HUES64 (cell line): ENCODE results near the gene HINFP.

Source experiments
- H3K27ac ChIP-seq: 2 replicates; pipeline ENCODE4 v1.7.0; 2013; ENCODE audit warnings: low read depth, low read length, inconsistent platforms
- H3K27me3 ChIP-seq: 2 replicates; pipeline ENCODE4 v1.6.1; 2013; ENCODE audit warnings: mild to moderate bottlenecking, low read length; ENCODE audit not compliant: insufficient read depth
- H3K36me3 ChIP-seq: 2 replicates; pipeline ENCODE4 v1.6.1; 2013; ENCODE audit warnings: mild to moderate bottlenecking, low read length; ENCODE audit not compliant: insufficient read depth
- H3K4me1 ChIP-seq: 2 replicates; pipeline ENCODE4 v1.6.1; 2013; ENCODE audit warnings: mild to moderate bottlenecking, low read length, moderate library complexity; ENCODE audit not compliant: insufficient read depth
- H3K4me3 ChIP-seq: 2 replicates; pipeline ENCODE4 v1.5.1; 2013; ENCODE audit warnings: mild to moderate bottlenecking, low read length, moderate library complexity
- H3K9ac ChIP-seq: 2 replicates; pipeline ENCODE4 v1.6.1; 2013; ENCODE audit warnings: mild to moderate bottlenecking, low read depth, low read length
- H3K9me3 ChIP-seq: 2 replicates; pipeline ENCODE4 v1.6.1; 2013; ENCODE audit warnings: low read depth, low read length; ENCODE audit not compliant: insufficient read depth
- WGBS: fragments of 150-250, 120-280 bp; methylation state at CpG from one replicate; pipeline ENCODE4 v1.1.7; 2013; ENCODE audit warnings: missing lambda C conversion rate; 5-methylcytosine and 5-hydroxymethylcytosine counted together

The HINFP gene

GRCh38 chr11:119110439-119110838 is 10.9 kb upstream of the HINFP start:
- 90% methylated on average over 10 of the region's 10 CpGs for WGBS

DNA sequence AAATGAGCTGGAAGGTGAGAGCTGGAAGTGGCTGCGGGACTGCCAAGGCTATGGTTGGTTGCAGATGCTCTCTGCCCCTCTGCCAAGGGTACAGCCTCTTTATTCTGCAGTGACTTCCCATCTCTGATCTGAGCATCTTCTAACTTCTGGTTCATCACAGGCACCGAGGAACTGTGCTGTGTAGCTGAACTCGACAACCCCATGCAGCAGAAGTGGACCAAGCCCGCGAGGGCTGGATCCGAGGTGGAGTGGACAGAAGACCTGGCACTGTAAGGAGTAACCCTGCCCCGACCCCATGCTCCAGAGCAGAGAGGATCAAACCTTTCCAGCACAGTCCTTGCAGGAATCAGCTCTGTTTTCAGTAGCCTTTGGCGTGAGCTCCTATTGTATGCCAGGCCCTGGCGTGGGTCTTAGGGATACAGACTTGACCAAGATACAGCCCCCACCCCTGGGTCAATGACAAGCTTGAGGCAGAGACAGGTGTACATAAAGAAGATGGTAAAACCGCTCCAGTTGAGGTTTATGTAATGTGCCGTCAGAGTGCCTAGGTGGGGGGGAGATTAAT is 9.9 kb upstream of the HINFP start:
- Histone ChIP-seq H3K9me3 (no peaks in the 10 kb centered on the region), H3K27me3 (peaks cover 18% of the 10 kb centered on the region), H3K9ac (no peak overlapping the region), H3K4me1 (peaks cover 14% of the 10 kb centered on the region), H3K27ac (no peak overlapping the region), H3K4me3 (no peak overlapping the region), H3K36me3 (no peaks in the 10 kb centered on the region; the same call in 1 of the 2 replicates)
- WGBS: 93% methylated on average over 11 of the region's 11 CpGs

More at GRCh38 chr11:119110439-119110838, 10.9 kb upstream of the HINFP start:
- Histone ChIP-seq H3K27ac (no peak overlapping the region), H3K4me1 (peaks cover 19% of the 10 kb centered on the region), H3K9ac (no peak overlapping the region), H3K27me3 (peaks cover 18% of the 10 kb centered on the region), H3K9me3 (no peaks in the 10 kb centered on the region), H3K36me3 (no peaks in the 10 kb centered on the region; the same call in 1 of the 2 replicates), H3K4me3 (no peak overlapping the region)

GRCh38 chr11:119112314-119113020 is 8.9 kb upstream of the HINFP start:
- peaks cover 9% of the 10 kb centered on the region; the same call in 1 of the 2 replicates for H3K4me1 ChIP-seq
- WGBS: 90% methylated on average over 12 of the region's 12 CpGs
- H3K36me3 ChIP-seq: no peaks in the 10 kb centered on the region; the same call in 1 of the 2 replicates

DNA sequence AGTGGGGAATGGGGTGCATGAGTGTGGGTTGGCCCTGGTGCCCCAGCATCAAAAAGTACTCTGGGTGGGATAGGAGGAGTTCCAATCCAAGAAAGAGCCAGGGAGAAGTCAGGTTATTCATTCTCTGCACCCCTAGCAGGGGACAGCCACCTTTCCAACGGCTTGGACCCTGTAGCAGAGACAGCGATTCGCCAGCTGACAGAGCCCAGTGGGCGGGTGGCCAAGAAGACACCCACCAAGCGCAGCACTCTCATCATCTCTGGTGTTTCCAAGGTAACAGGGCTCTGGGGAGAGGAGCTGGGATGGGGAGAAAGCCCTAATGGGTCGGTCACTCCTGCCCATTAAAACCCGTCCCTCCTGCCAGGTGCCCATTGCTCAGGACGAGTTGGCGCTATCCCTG is 7.7 kb upstream of the HINFP start:
- peaks cover 6% of the 10 kb centered on the region for H3K27me3 ChIP-seq
- no peaks in the 10 kb centered on the region; the same call in 1 of the 2 replicates for H3K36me3 ChIP-seq
- H3K27ac ChIP-seq: no peak overlapping the region
- no peak overlapping the region for H3K9ac ChIP-seq
- no peak overlapping the region for H3K4me3 ChIP-seq
- peaks cover 4% of the 10 kb centered on the region; the same call in 1 of the 2 replicates for H3K4me1 ChIP-seq
- WGBS: 92% methylated on average over 9 of the region's 9 CpGs
- H3K9me3 ChIP-seq: no peaks in the 10 kb centered on the region

More at GRCh38 chr11:119112314-119113020, 8.9 kb upstream of the HINFP start:
- H3K9ac ChIP-seq: no peak overlapping the region
- no peak overlapping the region for H3K4me3 ChIP-seq
- no peak overlapping the region for H3K27ac ChIP-seq
- H3K27me3 ChIP-seq: peaks cover 18% of the 10 kb centered on the region
- H3K9me3 ChIP-seq: no peaks in the 10 kb centered on the region

GRCh38 chr11:119114351-119114750 is 7.0 kb upstream of the HINFP start:
- Histone ChIP-seq H3K4me3 (no peak overlapping the region), H3K27ac (no peak overlapping the region), H3K9me3 (no peaks in the 10 kb centered on the region), H3K4me1 (peaks cover 3% of the 10 kb centered on the region; the same call in 1 of the 2 replicates), H3K36me3 (no peaks in the 10 kb centered on the region; the same call in 1 of the 2 replicates), H3K27me3 (no peaks in the 10 kb centered on the region), H3K9ac (no peak overlapping the region)
- 89% methylated on average over 5 of the region's 5 CpGs for WGBS

DNA sequence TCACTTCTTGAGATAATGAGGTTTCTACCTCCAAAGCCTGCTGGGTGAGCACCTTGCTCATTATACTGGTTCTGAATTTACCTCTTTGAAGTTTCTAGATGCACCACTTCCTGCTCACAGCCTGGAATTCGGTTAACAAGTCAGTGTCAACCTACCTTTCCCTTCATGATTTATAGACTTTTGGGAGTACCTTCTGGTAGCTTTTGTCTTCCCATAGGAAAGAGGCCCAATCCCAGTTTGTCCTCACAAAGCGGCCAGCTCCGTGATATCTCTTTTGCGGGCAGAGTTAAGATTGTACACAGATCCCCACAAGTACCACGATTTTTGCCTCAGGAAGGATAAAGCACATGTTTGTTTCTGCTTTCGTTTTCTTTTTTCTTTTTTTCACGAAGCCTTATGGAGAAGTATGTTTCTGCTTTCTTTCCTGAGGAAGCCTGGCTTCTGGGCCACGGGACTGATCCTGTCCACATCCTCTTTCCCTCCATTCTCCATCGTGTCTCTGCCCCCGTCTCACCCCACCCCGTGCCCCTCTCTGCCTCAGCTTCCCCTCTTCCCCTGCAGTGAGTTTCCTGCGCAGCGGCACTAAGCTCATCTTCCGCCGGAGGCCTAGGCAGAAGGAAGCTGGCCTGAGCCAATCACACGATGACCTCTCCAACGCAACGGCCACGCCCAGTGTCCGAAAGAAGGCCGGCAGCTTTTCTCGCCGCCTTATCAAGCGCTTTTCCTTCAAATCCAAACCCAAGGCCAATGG is 5.7 kb upstream of the HINFP start:
- H3K4me3 ChIP-seq: no peak overlapping the region
- WGBS: 89% methylated on average over 24 of the region's 24 CpGs
- H3K27ac ChIP-seq: no peak overlapping the region
- H3K9me3 ChIP-seq: no peaks in the 10 kb centered on the region
- H3K36me3 ChIP-seq: no peaks in the 10 kb centered on the region; the same call in 1 of the 2 replicates
- peaks cover 3% of the 10 kb centered on the region; the same call in 1 of the 2 replicates for H3K4me1 ChIP-seq
- H3K27me3 ChIP-seq: no peaks in the 10 kb centered on the region
- H3K9ac ChIP-seq: no peak overlapping the region

- Histone ChIP-seq H3K9ac (no peak overlapping the region), H3K4me3 (no peak overlapping the region), H3K9me3 (no peaks in the 10 kb centered on the region), H3K4me1 (peaks cover 3% of the 10 kb centered on the region; the same call in 1 of the 2 replicates), H3K27ac (no peak overlapping the region), H3K27me3 (no peaks in the 10 kb centered on the region), H3K36me3 (no peaks in the 10 kb centered on the region; the same call in 1 of the 2 replicates)
- WGBS: 93% methylated on average over 9 of the region's 10 CpGs
Observed at GRCh38 chr11:119116235-119116594, 5.2 kb upstream of the HINFP start.

DNA sequence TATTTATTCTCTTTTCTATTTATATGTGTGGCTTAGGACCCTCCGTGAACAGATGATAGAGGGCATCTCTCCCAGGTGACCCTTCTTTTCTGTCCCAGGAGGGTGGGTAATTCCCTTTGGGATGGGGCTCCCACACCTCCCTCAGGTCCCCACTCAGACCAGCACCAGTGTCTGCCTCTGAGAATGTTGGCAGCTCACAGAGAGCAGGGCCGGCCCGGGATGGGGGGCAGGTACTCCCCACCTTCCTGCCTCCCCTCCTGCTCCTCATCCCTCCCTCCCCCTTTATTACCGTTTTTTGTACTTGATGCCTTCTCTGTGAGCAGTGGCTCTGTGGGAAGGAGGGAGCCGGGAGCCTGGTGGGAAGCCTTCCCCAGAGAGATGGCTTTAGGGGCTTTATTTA is 4.8 kb upstream of the HINFP start:
- H3K36me3 ChIP-seq: no peaks in the 10 kb centered on the region; the same call in 1 of the 2 replicates
- no peak overlapping the region for H3K9ac ChIP-seq
- H3K27ac ChIP-seq: no peak overlapping the region
- no peaks in the 10 kb centered on the region for H3K27me3 ChIP-seq
- H3K9me3 ChIP-seq: no peaks in the 10 kb centered on the region
- H3K4me3 ChIP-seq: no peak overlapping the region
- 83% methylated on average over 5 of the region's 5 CpGs for WGBS
- H3K4me1 ChIP-seq: peaks cover 3% of the 10 kb centered on the region; the same call in 1 of the 2 replicates

- peaks cover 4% of the 10 kb centered on the region; the same call in 1 of the 2 replicates for H3K4me1 ChIP-seq
- no peaks in the 10 kb centered on the region for H3K9me3 ChIP-seq
- H3K27ac ChIP-seq: no peak overlapping the region
- no peaks in the 10 kb centered on the region for H3K27me3 ChIP-seq
- no peak overlapping the region for H3K4me3 ChIP-seq
- WGBS: 88% methylated on average over 3 of the region's 3 CpGs
- H3K36me3 ChIP-seq: no peaks in the 10 kb centered on the region; the same call in 1 of the 2 replicates
- no peak overlapping the region for H3K9ac ChIP-seq
Observed at GRCh38 chr11:119117004-119117706, 4.2 kb upstream of the HINFP start.

DNA sequence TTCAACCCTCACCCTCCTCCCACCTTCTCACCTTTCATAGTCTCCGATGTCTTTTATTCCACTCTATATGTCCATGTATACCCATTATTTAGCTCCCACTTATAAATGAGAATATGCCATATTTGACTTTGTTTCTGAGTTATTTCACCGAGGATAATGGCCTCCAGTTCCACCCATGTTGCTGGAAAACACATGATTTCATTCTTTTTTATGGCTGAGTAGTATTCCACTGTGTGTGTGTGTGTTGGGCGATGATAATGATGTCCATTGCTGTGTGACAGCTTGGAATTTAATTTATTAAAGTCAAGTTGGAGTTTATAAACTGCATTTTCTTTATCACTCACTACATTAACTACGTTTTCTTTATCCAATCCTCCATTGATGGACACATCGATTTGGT is 3.2 kb upstream of the HINFP start:
- H3K27ac ChIP-seq: no peak overlapping the region
- no peaks in the 10 kb centered on the region for H3K27me3 ChIP-seq
- no peak overlapping the region for H3K9ac ChIP-seq
- H3K4me3 ChIP-seq: no peak overlapping the region
- H3K4me1 ChIP-seq: peaks cover 8% of the 10 kb centered on the region; the same call in 1 of the 2 replicates
- H3K9me3 ChIP-seq: no peaks in the 10 kb centered on the region
- no peaks in the 10 kb centered on the region; the same call in 1 of the 2 replicates for H3K36me3 ChIP-seq
- 88% methylated on average over 4 of the region's 5 CpGs for WGBS
